Nephron progenitor cell (in vitro differentiated cells): ENCODE data around the gene ERN2.
"Not testable (repeated sequence)": the region's sequence is repeated elsewhere in the genome, so short reads cannot be mapped to it uniquely, and the experiment has no call there.

Experiments used
- DNase-seq: peaks from one replicate; pipeline ENCODE4 v3.0.0; 2021
- H3K27ac Mint-ChIP-seq: 2 replicates; pipeline ENCODE4 v1.8.0; 2021; ENCODE audit warnings: mild to moderate bottlenecking, moderate library complexity, mixed read lengths
- H3K27me3 Mint-ChIP-seq: 2 replicates; pipeline ENCODE4 v1.8.0; 2021; ENCODE audit warnings: mild to moderate bottlenecking, low read depth, mixed read lengths; ENCODE audit not compliant: poor library complexity
- H3K36me3 Mint-ChIP-seq: 2 replicates; pipeline ENCODE4 v1.8.0; 2021; ENCODE audit warnings: low read depth, mixed read lengths
- H3K4me1 Mint-ChIP-seq: 2 replicates; pipeline ENCODE4 v1.8.0; 2021; ENCODE audit warnings: mixed read lengths
- H3K4me3 Mint-ChIP-seq: 2 replicates; pipeline ENCODE4 v1.8.0; 2021; ENCODE audit warnings: mild to moderate bottlenecking, moderate library complexity, mixed read lengths
- H3K9me3 Mint-ChIP-seq: 2 replicates; pipeline ENCODE4 v1.8.0; 2021; ENCODE audit warnings: mild to moderate bottlenecking, moderate library complexity, mixed read lengths
- CTCF ChIP-seq: fragments of 200-600 bp; sonication (generic); IDR thresholded peaks from 2 replicates; pipeline ENCODE4 v1.5.0; 2021; ENCODE audit warnings: antibody characterized with exemption

ERN2 gene

GRCh38 chr16:23724785-23725131 lies 11.7 kb upstream of the ERN2 start:
- H3K36me3 Mint-ChIP-seq: no peaks in the 10 kb centered on the region
- no peak overlapping the region for H3K4me3 Mint-ChIP-seq
- no peaks in the 10 kb centered on the region for H3K4me1 Mint-ChIP-seq
- peaks cover 18% of the 10 kb centered on the region for H3K9me3 Mint-ChIP-seq
- no peak overlapping the region for H3K27ac Mint-ChIP-seq
- peaks cover 11% of the 10 kb centered on the region for H3K27me3 Mint-ChIP-seq
- TF ChIP-seq CTCF: no peak
- no peak for DNase-seq

- no peaks in the 10 kb centered on the region for H3K4me1 Mint-ChIP-seq
- no peak overlapping the region for H3K27ac Mint-ChIP-seq
- no peak overlapping the region for H3K4me3 Mint-ChIP-seq
- peaks cover 18% of the 10 kb centered on the region for H3K9me3 Mint-ChIP-seq
- DNase-seq: no peak
- peaks cover 12% of the 10 kb centered on the region for H3K27me3 Mint-ChIP-seq
- TF ChIP-seq CTCF: no peak
- H3K36me3 Mint-ChIP-seq: no peaks in the 10 kb centered on the region
Observed at GRCh38 chr16:23724096-23724784, 11.2 kb upstream of the ERN2 start.

GRCh38 chr16:23722613-23723240 lies 9.7 kb upstream of the ERN2 start:
- H3K4me1 Mint-ChIP-seq, H3K4me3 Mint-ChIP-seq, DNase-seq, H3K27ac Mint-ChIP-seq, H3K36me3 Mint-ChIP-seq: not testable (repeated sequence)
- Mint-ChIP-seq H3K9me3 (peaks cover 18% of the 10 kb centered on the region), H3K27me3 (peaks cover 18% of the 10 kb centered on the region)

GRCh38 chr16:23716484-23716883 lies 3.5 kb upstream of the ERN2 start:
- no peaks in the 10 kb centered on the region for H3K36me3 Mint-ChIP-seq
- H3K4me1 Mint-ChIP-seq: no peaks in the 10 kb centered on the region
- H3K27me3 Mint-ChIP-seq: peaks cover 69% of the 10 kb centered on the region
- no peak for DNase-seq
- no peak overlapping the region for H3K4me3 Mint-ChIP-seq
- no peak overlapping the region for H3K27ac Mint-ChIP-seq
- H3K9me3 Mint-ChIP-seq: peaks cover 6% of the 10 kb centered on the region
- no peak for TF ChIP-seq CTCF

GRCh38 chr16:23711785-23712184 lies 1.2 kb downstream of the ERN2 start:
- H3K9me3 Mint-ChIP-seq: peaks cover 8% of the 10 kb centered on the region
- no peak for DNase-seq
- H3K4me3 Mint-ChIP-seq: no peak overlapping the region
- H3K4me1 Mint-ChIP-seq: no peaks in the 10 kb centered on the region
- H3K27me3 Mint-ChIP-seq: peaks cover 89% of the 10 kb centered on the region
- H3K27ac Mint-ChIP-seq: no peak overlapping the region
- no peak for TF ChIP-seq CTCF
- no peaks in the 10 kb centered on the region for H3K36me3 Mint-ChIP-seq

GRCh38 chr16:23710504-23710903 lies 2.5 kb downstream of the ERN2 start:
- peaks cover 8% of the 10 kb centered on the region for H3K9me3 Mint-ChIP-seq

More at GRCh38 chr16:23710504-23710903, 2.5 kb downstream of the ERN2 start:
- no peak for TF ChIP-seq CTCF
- Mint-ChIP-seq H3K27ac (no peak overlapping the region), H3K27me3 (peaks cover 80% of the 10 kb centered on the region), H3K4me3 (no peak overlapping the region), H3K36me3 (no peaks in the 10 kb centered on the region), H3K4me1 (no peaks in the 10 kb centered on the region)
- DNase-seq: no peak
